ENCODE results near the gene TCTA.

DNA sequence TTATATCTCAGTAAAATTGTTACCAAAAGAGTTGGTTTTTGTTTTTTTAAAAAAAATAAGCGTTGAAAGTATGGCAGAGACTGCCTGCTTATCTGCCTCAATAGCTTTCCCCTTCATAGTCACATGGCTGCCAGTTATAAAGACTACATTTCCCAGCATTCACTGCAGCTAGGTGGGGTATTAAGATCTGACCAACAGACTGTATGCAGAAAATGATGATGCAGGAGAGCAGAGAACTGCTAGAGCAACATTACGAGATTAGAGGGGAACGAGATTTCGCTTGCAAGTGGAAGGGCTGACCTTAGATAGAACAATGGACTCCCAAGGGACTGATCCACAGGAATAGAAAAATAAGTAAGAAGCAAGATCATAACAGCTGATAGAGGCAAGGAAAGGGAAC lies 14.8 kb upstream of the TCTA start:
- TF ChIP-seq TCF7L2 (IDR thresholded peaks at IDR 0.05; ENCODE audit: low read depth, low read length) (no peak), CTCF (IDR thresholded peaks at IDR 0.05) (no peak)
